Peyer's patch (tissue), 4 donors: ENCODE results near the gene LRSAM1.

Source experiments
- POLR2A ChIP-seq, 2 donors: fragments of 450-650 bp; IDR thresholded peaks; one replicate each; pipeline ENCODE4 v1.5.1; 2017; ENCODE audit warnings: antibody characterized with exemption in 2 of 2, mild to moderate bottlenecking in 2 of 2, moderate library complexity in 2 of 2
- TF ChIP-seq, protein P1 (sequence below), 6 experiments: fragments of 450-650 bp in 4 of 6; fragments of 200-600 bp in 2 of 6; sonication (generic) in 1 of 6; IDR thresholded peaks; one replicate each; pipeline ENCODE4 v1.5.1; 2017 to 2019; ENCODE audit warnings: antibody characterized with exemption in 6 of 6, mild to moderate bottlenecking in 3 of 6, moderate library complexity in 1 of 6

DNA sequence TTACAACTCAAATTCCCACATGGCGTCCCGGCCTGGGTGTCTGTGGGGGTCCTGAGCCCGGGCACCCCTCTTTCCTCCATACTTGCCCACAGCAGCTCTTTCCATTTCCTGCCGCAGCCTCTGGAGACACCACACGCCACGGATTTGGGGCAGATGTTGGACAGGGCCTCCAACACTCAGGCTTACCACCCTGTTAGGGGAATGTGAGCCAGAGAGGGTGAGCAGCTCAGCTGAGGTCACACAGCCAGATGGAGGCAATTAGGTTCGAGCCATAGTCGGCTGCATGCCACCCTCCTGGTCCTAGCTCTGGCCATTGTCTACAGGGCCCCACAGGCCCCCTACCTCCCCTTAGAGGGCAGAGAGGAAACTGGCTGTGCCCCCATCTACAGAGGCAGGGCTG lies 85.2 kb downstream of the LRSAM1 start:
- TF ChIP-seq, protein P1, sequence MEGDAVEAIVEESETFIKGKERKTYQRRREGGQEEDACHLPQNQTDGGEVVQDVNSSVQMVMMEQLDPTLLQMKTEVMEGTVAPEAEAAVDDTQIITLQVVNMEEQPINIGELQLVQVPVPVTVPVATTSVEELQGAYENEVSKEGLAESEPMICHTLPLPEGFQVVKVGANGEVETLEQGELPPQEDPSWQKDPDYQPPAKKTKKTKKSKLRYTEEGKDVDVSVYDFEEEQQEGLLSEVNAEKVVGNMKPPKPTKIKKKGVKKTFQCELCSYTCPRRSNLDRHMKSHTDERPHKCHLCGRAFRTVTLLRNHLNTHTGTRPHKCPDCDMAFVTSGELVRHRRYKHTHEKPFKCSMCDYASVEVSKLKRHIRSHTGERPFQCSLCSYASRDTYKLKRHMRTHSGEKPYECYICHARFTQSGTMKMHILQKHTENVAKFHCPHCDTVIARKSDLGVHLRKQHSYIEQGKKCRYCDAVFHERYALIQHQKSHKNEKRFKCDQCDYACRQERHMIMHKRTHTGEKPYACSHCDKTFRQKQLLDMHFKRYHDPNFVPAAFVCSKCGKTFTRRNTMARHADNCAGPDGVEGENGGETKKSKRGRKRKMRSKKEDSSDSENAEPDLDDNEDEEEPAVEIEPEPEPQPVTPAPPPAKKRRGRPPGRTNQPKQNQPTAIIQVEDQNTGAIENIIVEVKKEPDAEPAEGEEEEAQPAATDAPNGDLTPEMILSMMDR (IDR thresholded peaks at IDR 0.05) = no peak
- TF ChIP-seq POLR2A (IDR thresholded peaks at IDR 0.05) = no peak
